OCI-LY7 (cell line): ENCODE results near the gene RBCK1. TPM values are rescaled to one million over a fixed set of nuclear protein-coding genes. Genes with fewer than 3 reads are reported as not detected.

Experiments used
- BruUV-seq: library from RNA; stranded (reverse); fragments of 400-500 nt; replicated peaks from 2 replicates; lab custom pipeline; 2021; lab: Mats Ljungman, UMichigan
- CTCF ChIA-PET: fragments of 300-600 bp; sonication (Branson Sonifier 250); formaldehyde crosslinking; loops from one replicate; lab custom pipeline; 2022; ENCODE audit warnings: antibody characterized with exemption; ENCODE audit not compliant: unreplicated experiment; lab: Charles Lee
- POLR2A ChIA-PET: fragments of 300-600 bp; sonication (Branson Sonifier 250); formaldehyde crosslinking; loops from one replicate; lab custom pipeline; 2022; ENCODE audit warnings: antibody characterized with exemption; lab: Charles Lee
- DNase-seq: peaks from one replicate; pipeline ENCODE4 v3.0.0-alpha.2; 2015; ENCODE audit warnings: low spot score
- H2AFZ ChIP-seq: fragments of 200-600 bp; sonication (generic), shearing (Covaris generic); 2 replicates; pipeline ENCODE4 v1.6.1; 2014; ENCODE audit warnings: mild to moderate bottlenecking, antibody characterized with exemption, low read length, moderate library complexity
- H3K27ac ChIP-seq: fragments of 200-600 bp; sonication (generic); 2 replicates; pipeline ENCODE4 v1.5.1; 2014; ENCODE audit warnings: mixed run types, low read depth, mild to moderate bottlenecking, moderate library complexity, low read length, inconsistent platforms; ENCODE audit not compliant: poor library complexity, severe bottlenecking
- H3K36me3 ChIP-seq: fragments of 200-600 bp; sonication (generic); 2 replicates; pipeline ENCODE4 v1.6.1; 2014; ENCODE audit warnings: mild to moderate bottlenecking, antibody characterized with exemption, low read length, moderate library complexity, mixed read lengths; ENCODE audit not compliant: insufficient read depth
- H3K4me1 ChIP-seq: fragments of 200-600 bp; sonication (generic); 2 replicates; pipeline ENCODE4 v1.5.1; 2014; ENCODE audit warnings: mild to moderate bottlenecking, low read length; ENCODE audit not compliant: insufficient read depth, poor library complexity, severe bottlenecking
- H3K4me2 ChIP-seq: fragments of 200-600 bp; sonication (generic); 2 replicates; pipeline ENCODE4 v1.6.1; 2014; ENCODE audit warnings: mild to moderate bottlenecking, low read length
- H3K4me3 ChIP-seq: fragments of 200-600 bp; sonication (generic); 2 replicates; pipeline ENCODE4 v1.5.1; 2014; ENCODE audit warnings: mild to moderate bottlenecking, low read depth, low read length; ENCODE audit not compliant: poor library complexity, severe bottlenecking
- H3K79me2 ChIP-seq: fragments of 200-600 bp; sonication (generic); 2 replicates; pipeline ENCODE4 v1.6.1; 2016; ENCODE audit warnings: low read depth, mild to moderate bottlenecking, low read length, moderate library complexity, mixed read lengths; ENCODE audit not compliant: insufficient read depth
- H3K9me2 ChIP-seq: fragments of 200-600 bp; sonication (generic); 2 replicates; pipeline ENCODE4 v1.6.1; 2016; ENCODE audit warnings: mild to moderate bottlenecking, low read length, mixed read lengths; ENCODE audit not compliant: insufficient read depth
- H3K9me3 ChIP-seq: fragments of 200-600 bp; sonication (generic); 2 replicates; pipeline ENCODE4 v1.6.1; 2014; ENCODE audit warnings: mild to moderate bottlenecking, mixed run types, low read length, mixed read lengths
- H4K20me1 ChIP-seq: fragments of 200-600 bp; sonication (generic); 2 replicates; pipeline ENCODE4 v1.6.1; 2014; ENCODE audit warnings: mild to moderate bottlenecking, antibody characterized with exemption, low read length, moderate library complexity, mixed read lengths; ENCODE audit not compliant: insufficient read depth
- CTCF ChIP-seq: fragments of 200-600 bp; sonication (generic); conservative IDR thresholded peaks from 2 replicates; pipeline ENCODE4 v1.5.1; 2014; ENCODE audit warnings: mild to moderate bottlenecking, antibody characterized with exemption, low read length, moderate library complexity, mixed read lengths
- EZH2phosphoT487 ChIP-seq: fragments of 200-600 bp; sonication (generic); IDR thresholded peaks from 2 replicates; pipeline ENCODE4 v1.6.1; 2018; ENCODE audit warnings: low read depth, borderline replicate concordance, mild to moderate bottlenecking, mixed run types, antibody characterized with exemption, low read length, moderate library complexity, mixed read lengths
- intact Hi-C: fragments of 100-400 bp; cut with micrococcal nuclease; formaldehyde crosslinking; loops from one replicate; pipeline ENCODE4 v1.10.0; 2022; ENCODE audit not compliant: unreplicated experiment
- total RNA-seq, 2 experiments: library from RNA; depleted of rRNA in 1 of 2; stranded (reverse); fragments of >200 nt in 1 of 2; shearing (Covaris generic) in 1 of 2; gene quantifications; 2 replicates each; pipeline ENCODE4 v1.2.3, GENCODE V29; 2014 to 2022

Gene RBCK1
- total RNA-seq, 2 experiments from 2014 or later: 82.9 to 140 TPM

- no peak for DNase-seq
- ChIA-PET POLR2A (no interaction called here), CTCF (no interaction called here)
- H3K4me1 ChIP-seq: no peaks in the 10 kb centered on the region
- no TSS peak for BruUV-seq
- peaks cover 70% of the 10 kb centered on the region for H3K36me3 ChIP-seq
- no peaks in the 10 kb centered on the region for H3K9me3 ChIP-seq
- no peak overlapping the region for H2AFZ ChIP-seq
- H3K27ac ChIP-seq: no peak overlapping the region
- H3K9me2 ChIP-seq: no peaks in the 10 kb centered on the region
- H4K20me1 ChIP-seq: no peaks in the 10 kb centered on the region
- no peak overlapping the region for H3K4me3 ChIP-seq
- H3K79me2 ChIP-seq: no peaks in the 10 kb centered on the region
- intact Hi-C loops: no loop called here
- no peak for TF ChIP-seq CTCF
- no peak for TF ChIP-seq EZH2phosphoT487
- H3K4me2 ChIP-seq: no peak overlapping the region
Measured at GRCh38 chr20:427401-427800, 19.3 kb downstream of the RBCK1 start.

- no peak overlapping the region for H2AFZ ChIP-seq
- H3K4me2 ChIP-seq: no peak overlapping the region
- no peaks in the 10 kb centered on the region for H3K9me3 ChIP-seq
- H3K79me2 ChIP-seq: no peaks in the 10 kb centered on the region
- intact Hi-C loops: no loop called here
- no peaks in the 10 kb centered on the region for H4K20me1 ChIP-seq
- POLR2A ChIA-PET: interaction anchor here (0.5 kb wide), 1 partner anchor 964 kb away, joined by 5 read pairs; no protein-coding TSS in a partner anchor
- peaks cover 65% of the 10 kb centered on the region for H3K36me3 ChIP-seq
- DNase-seq: no peak
- CTCF ChIA-PET: no interaction called here
- no peak overlapping the region for H3K4me3 ChIP-seq
- no peak overlapping the region for H3K27ac ChIP-seq
- no peak for TF ChIP-seq EZH2phosphoT487
- no peak for TF ChIP-seq CTCF
- no peaks in the 10 kb centered on the region for H3K4me1 ChIP-seq
- BruUV-seq: no TSS peak
- H3K9me2 ChIP-seq: no peaks in the 10 kb centered on the region
Measured at GRCh38 chr20:427849-428657, 20.0 kb downstream of the RBCK1 start.

- intact Hi-C loops: no loop called here
- Histone ChIP-seq H3K9me3 (no peaks in the 10 kb centered on the region), H4K20me1 (no peaks in the 10 kb centered on the region), H2AFZ (no peak overlapping the region), H3K79me2 (no peaks in the 10 kb centered on the region), H3K4me3 (no peak overlapping the region), H3K36me3 (peaks cover 60% of the 10 kb centered on the region), H3K27ac (no peak overlapping the region), H3K4me2 (no peak overlapping the region), H3K4me1 (peaks cover 4% of the 10 kb centered on the region), H3K9me2 (no peaks in the 10 kb centered on the region)
- ChIA-PET CTCF (no interaction called here), POLR2A (no interaction called here)
- TF ChIP-seq EZH2phosphoT487 (no peak), CTCF (no peak)
- no peak for DNase-seq
- BruUV-seq: no TSS peak
Measured at GRCh38 chr20:428658-429200, 20.6 kb downstream of the RBCK1 start.
